ENCODE results near the gene TGM1. TPM values are rescaled to one million over a fixed set of nuclear protein-coding genes. Genes with fewer than 3 reads are reported as not detected.
"Not testable (repeated sequence)": the region's sequence is repeated elsewhere in the genome, so short reads cannot be mapped to it uniquely, and the experiment has no call there.

TGM1 gene
- total RNA-seq, 6 experiments from 2014 or later: 0.97 to 2.9 (median 1.3) TPM

- Mint-ChIP-seq H3K9me3 (no peaks in the 10 kb centered on the region), H3K36me3 (ENCODE audit: low read depth) (peaks cover 62% of the 10 kb centered on the region)
Observed at GRCh38 chr14:24232121-24232644, 30.8 kb downstream of the TGM1 start, which contains the start of gene NEDD8. Gene NEDD8 (minus strand): TSS chr14:24232367. CDS start chr14:24232267, 100 bp downstream.

DNA sequence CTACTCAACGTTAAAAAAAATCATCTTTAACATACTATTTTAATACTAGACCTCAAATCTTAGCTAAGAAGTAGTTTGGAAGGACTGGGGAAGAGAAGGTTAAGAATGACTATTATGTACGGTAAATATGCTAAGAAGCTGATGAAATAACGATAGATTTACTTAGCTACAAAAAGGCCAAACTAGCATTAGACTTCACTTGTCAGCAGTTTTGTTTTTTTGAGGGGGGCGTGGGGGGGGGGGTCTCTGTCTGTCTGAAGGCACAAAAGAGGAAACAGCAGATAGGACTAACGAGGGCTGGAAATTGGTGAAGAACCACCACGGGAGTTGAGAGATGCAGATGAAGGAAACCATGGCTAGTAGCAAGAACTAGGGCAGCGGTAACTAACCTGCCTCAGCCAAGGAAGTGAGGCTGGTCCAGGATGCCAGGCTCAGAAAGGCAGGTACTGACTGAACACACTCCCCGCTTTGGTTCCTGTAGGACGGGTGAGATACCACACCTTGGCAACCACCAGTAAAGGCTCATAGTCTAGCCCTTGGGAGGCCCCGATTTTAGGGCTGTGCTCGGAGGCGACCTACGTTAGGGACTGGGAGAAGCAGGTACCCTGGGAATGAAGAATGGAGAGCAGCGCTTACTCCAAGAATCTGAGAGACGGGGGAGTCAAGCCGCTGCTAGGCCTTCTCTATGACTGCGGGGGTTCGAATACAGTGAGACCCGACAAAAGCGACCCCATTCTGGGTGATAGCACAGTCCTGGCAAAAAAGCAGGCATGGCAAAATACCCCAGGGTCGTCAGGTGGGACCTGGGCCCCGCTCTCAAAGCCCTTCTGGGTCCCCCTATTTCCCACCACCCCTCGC, 31.5 kb downstream of the TGM1 start:
- Mint-ChIP-seq H3K4me1 (ENCODE audit: low read depth) (peaks cover 54% of the 10 kb centered on the region), H3K4me3 (peak overlapping the region; percentile 94), H3K27ac (peak overlapping the region; percentile 87), H3K36me3 (ENCODE audit: low read depth) (peaks cover 61% of the 10 kb centered on the region), H3K27me3 (ENCODE audit: insufficient read depth) (no peaks in the 10 kb centered on the region; the same call in none of the 2 replicates), H3K9me3 (no peaks in the 10 kb centered on the region)
- no peak for TF ChIP-seq CTCF (IDR thresholded peaks at IDR 0.05)
- DNase-seq: no peak

More at GRCh38 chr14:24232121-24232644, 30.8 kb downstream of the TGM1 start, which contains the start of gene NEDD8:
- Mint-ChIP-seq H3K4me3 (peak within 1 kb of the TSS; percentile 94), H3K27me3 (ENCODE audit: insufficient read depth) (no peaks in the 10 kb centered on the region; the same call in none of the 2 replicates), H3K4me1 (ENCODE audit: low read depth) (peaks cover 53% of the 10 kb centered on the region), H3K27ac (peak within 1 kb of the TSS; percentile 87)
- DNase-seq: peak; percentile 96
- no peak for TF ChIP-seq CTCF (IDR thresholded peaks at IDR 0.05)

- no peak for DNase-seq
- Mint-ChIP-seq H3K27ac (no peak overlapping the region), H3K4me3 (no peak overlapping the region)
Observed at GRCh38 chr14:24228902-24229301, 34.1 kb downstream of the TGM1 start.

DNA sequence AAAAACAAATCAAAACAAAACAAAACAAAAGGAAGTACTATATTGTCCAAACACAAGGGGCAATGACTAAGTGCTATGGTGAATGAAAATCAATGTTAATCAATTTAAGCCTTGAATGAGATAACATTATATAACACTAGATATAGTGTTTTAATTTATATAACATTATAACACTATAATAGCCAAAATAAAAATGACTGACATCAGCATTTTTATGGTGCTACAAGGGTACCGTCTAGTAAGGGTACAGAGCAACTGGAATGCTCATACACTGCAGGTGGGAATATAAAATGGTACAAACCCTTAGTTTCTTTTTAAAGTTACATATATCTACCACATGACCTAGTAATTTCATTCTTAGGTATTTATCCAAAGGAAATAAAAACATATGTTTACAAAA, 36.5 kb downstream of the TGM1 start:
- Mint-ChIP-seq H3K4me3 (no peak overlapping the region), H3K9me3 (no peaks in the 10 kb centered on the region), H3K27me3 (ENCODE audit: insufficient read depth) (peaks cover 1% of the 10 kb centered on the region; the same call in 1 of the 2 replicates), H3K4me1 (ENCODE audit: low read depth) (peaks cover 36% of the 10 kb centered on the region), H3K36me3 (ENCODE audit: low read depth) (peaks cover 33% of the 10 kb centered on the region), H3K27ac (no peak overlapping the region)
- no peak for TF ChIP-seq CTCF (IDR thresholded peaks at IDR 0.05)
- DNase-seq: no peak

More at GRCh38 chr14:24228902-24229301, 34.1 kb downstream of the TGM1 start:
- Mint-ChIP-seq H3K36me3 (ENCODE audit: low read depth) (peaks cover 44% of the 10 kb centered on the region), H3K4me1 (ENCODE audit: low read depth) (peaks cover 46% of the 10 kb centered on the region), H3K27me3 (ENCODE audit: insufficient read depth) (peaks cover 1% of the 10 kb centered on the region), H3K9me3 (no peaks in the 10 kb centered on the region)
- no peak for TF ChIP-seq CTCF (IDR thresholded peaks at IDR 0.05)

DNA sequence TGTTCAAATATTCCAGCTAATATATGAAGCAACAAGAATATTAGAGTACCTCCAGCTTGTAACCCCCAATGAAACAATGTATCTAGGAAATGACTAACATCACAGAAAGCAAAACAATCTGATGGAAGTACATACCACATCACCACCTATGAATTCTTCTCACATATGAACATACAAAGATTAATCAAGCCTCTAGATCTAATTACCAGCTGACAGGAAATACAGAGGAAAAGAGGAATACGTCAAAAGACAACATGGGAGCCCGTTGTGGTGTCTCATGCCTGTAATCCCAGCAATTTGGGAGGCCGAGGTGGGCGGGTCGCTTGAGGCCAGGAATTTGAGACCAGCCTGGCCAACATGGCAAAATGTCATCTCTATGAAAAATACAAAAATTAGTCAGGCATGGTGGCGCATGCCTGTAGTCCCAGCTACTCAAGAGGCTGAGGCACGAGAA, 38.3 kb downstream of the TGM1 start:
- DNase-seq: peak; percentile 84
- Mint-ChIP-seq H3K4me1 (ENCODE audit: low read depth) (peaks cover 30% of the 10 kb centered on the region), H3K36me3 (ENCODE audit: low read depth) (peaks cover 27% of the 10 kb centered on the region), H3K4me3 (peak overlapping the region; percentile 76), H3K9me3 (no peaks in the 10 kb centered on the region), H3K27me3 (ENCODE audit: insufficient read depth) (peaks cover 1% of the 10 kb centered on the region; the same call in 1 of the 2 replicates), H3K27ac (peak overlapping the region; percentile 89)
- no peak for TF ChIP-seq CTCF (IDR thresholded peaks at IDR 0.05)

GRCh38 chr14:24222987-24223386, 40.0 kb downstream of the TGM1 start:
- H3K27ac Mint-ChIP-seq; H3K27me3 Mint-ChIP-seq (ENCODE audit: insufficient read depth); H3K4me3 Mint-ChIP-seq; DNase-seq; H3K9me3 Mint-ChIP-seq: not testable (repeated sequence)
- H3K4me1 Mint-ChIP-seq (ENCODE audit: low read depth): peaks cover 35% of the 10 kb centered on the region
- peaks cover 20% of the 10 kb centered on the region for H3K36me3 Mint-ChIP-seq (ENCODE audit: low read depth)

Measured in HFFc6 (cell line).